Cortex of kidney (tissue), 1 donor: ENCODE results near the gene POPDC2.

Source experiments
- DNase-seq: peaks from one replicate; lab custom pipeline; 2025; lab: John Stamatoyannopoulos, UW

POPDC2 gene

GRCh38 chr3:119639494-119640350, 20.7 kb downstream of the POPDC2 start:
- DNase-seq, result no peak

- no peak for DNase-seq
Observed at GRCh38 chr3:119637679-119638477, 22.5 kb downstream of the POPDC2 start.

DNA sequence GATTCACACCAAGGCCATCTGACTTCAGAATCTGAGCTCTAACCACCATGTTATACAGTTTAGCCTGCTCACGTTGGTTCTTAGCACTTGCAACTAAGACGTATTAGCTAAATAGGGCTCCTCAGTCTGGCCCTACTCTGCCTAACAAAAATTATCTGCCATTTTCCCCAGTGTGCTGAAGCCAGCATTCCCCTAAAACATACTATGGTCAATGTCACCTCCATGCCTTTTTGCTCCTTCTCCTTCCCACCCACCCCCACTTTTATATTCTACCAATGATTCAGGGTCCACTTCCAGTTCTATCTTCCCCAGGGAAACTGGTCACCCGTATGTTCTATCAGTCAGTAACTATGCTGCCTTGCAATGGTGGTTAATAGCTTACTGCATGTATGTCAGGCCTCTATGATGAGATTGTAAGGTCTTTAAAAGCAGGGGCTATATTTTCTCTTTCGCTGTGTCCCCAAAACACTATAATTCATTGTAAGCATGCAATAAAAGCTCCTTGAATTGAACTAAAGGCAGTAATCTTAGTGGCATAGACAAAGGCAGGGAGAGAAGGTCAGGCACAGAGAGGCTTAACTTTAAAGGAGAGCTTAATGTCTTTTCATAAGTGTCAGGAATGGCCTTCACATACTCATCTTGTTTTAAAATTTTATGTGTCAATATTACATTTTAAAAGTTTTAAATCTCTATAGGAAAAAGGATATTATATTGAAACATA, 23.3 kb downstream of the POPDC2 start:
- DNase-seq, result no peak

DNA sequence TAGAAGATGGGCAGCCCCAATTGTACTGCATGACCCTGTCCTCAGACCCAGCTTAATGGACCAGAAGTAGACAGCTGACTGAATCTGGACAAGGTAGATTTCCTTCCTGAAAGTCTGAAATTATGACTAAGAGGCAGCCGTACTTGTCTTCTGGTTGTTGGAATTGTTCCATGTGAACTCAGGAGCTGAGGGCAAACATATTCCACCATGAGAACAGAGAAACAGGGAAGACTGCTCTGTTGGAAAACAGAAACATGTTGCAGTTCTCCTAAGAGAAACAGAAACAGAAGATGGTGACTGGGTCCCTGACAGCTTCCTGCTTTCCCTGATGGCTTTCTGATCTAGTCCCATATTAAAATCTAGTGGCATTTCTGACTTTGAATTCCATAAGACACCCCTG, 24.1 kb downstream of the POPDC2 start:
- no peak for DNase-seq

GRCh38 chr3:119635719-119636118, 24.7 kb downstream of the POPDC2 start:
- DNase-seq, result no peak

GRCh38 chr3:119632829-119633228, 27.6 kb downstream of the POPDC2 start:
- no peak for DNase-seq

DNA sequence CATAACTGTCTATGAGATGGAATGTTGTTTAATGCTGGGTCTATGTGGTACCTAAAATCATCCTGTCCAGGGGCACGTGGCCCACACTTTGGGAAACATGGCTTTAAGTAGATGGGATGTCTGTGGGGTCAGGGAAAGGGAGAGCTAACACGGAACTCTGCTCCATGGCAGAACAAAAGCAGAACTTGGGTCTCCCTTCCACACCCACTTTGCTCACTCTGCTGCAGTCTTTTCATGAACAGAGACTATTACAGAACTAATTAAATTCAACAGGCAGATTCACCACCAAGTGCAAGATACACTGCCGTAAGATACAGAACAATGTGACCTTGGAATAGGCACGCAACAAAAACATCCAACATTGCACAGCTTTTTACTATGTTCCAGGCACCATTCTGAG, 28.2 kb downstream of the POPDC2 start:
- DNase-seq, result no peak

DNA sequence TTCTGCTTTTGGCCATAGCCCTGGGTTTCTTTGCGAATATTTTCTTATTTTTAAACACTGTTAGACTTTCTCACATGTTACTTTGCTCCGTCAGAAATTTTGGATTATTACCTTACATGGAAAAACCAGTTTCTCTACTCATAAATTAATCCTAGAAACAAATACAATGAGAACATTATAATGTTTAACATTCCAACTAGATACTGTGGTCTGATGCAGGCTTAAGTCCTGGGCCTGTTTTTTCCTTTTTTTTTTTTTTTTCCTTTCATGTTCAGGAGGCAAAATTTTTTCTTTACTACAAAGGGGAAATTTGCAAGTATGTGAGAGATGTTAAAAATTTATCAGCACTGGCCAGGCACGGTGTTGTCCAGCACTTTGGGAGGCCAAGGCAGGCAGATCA, 28.9 kb downstream of the POPDC2 start:
- no peak for DNase-seq

DNA sequence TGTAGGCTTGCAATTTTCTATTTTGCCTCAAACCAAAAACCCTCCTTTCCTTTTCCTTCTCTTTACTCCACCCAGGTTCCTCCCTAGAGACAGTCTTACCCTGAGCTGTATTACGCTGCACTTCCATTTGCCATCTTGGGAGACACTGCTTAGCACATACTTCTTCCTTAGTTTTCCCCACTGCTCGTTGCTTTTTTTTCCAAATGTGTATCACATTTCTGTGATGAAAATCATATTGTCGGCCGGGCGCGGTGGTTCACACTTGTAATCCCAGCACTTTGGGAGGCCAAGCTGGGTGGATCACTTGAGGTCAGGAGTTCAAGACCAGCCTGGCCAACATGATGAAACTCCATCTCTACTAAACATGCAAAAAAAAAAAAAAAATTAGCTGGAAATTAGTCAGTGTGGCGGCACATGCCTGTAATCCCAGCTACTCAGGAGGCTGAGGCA, 29.5 kb downstream of the POPDC2 start:
- DNase-seq, result no peak

GRCh38 chr3:119630128-119630879, 30.1 kb downstream of the POPDC2 start:
- DNase-seq, result no peak

DNA sequence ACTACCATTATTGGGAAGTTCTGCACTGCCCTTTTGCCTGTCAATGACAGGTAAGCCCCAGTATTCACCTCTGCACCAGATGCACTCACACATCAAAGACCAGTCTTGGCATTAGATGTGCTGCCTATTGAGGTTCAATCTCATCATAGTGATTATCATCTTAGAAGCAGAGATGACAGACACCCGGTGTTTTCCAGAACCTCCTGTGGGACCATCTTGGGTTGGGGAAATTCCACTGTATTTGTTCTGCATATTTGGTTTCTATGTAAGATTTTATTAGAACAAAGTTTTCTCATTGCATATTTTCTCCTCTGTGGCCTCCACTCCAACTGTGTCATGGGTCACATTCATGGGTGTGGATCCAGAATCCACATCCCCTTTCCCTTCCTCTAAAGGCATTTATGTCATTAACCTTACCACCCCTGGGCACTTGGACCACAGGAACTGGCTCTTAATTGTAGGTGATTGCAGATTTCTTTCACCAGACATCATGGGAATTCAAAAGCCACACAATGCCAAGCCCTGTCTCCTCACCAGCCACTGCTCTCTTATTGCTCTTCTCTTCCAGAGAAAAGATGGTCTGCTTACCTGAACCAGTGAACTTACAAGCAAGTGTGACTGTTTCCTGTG, 31.5 kb downstream of the POPDC2 start:
- DNase-seq, result no peak

DNA sequence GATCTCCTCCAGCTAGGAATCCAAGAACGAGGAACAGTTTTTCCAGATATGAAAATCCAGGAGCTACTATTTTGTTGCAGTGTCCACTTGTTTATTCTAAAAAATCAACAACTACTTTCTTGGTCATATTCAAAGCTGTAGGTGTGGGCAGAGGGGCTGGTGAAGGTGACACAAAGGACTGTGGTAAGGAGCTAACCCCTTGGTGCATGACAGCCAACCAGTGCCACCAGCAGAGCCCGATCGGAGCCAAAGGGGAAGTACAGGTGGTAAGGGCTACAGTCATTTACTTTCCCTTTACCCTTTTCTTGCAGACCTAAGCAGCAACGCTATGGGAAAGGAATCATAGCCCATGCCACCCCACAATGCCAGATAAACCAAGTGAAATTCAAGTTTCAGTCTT, 32.0 kb downstream of the POPDC2 start:
- DNase-seq, result no peak

- DNase-seq, result no peak
Observed at GRCh38 chr3:119627461-119627860, 32.9 kb downstream of the POPDC2 start.

DNA sequence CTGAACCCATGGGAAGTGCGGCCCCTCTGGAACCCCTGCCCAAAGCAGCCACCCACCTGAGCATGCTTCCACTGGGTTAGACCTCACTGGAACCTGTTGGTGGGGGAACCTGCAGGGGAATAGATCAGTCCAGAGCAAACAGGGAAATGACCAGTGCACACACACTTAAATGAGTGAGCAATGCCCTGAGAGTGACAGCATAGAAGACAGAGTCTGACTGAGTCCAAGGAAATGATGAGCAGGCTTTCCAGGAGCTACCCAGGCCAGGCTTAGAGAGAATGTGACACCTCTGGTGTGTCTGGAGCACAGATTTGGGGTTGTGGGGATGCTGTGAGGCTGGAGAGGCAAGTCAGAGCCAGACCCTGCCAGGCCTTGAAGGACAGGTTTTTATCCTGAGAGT, 34.2 kb downstream of the POPDC2 start:
- no peak for DNase-seq

DNA sequence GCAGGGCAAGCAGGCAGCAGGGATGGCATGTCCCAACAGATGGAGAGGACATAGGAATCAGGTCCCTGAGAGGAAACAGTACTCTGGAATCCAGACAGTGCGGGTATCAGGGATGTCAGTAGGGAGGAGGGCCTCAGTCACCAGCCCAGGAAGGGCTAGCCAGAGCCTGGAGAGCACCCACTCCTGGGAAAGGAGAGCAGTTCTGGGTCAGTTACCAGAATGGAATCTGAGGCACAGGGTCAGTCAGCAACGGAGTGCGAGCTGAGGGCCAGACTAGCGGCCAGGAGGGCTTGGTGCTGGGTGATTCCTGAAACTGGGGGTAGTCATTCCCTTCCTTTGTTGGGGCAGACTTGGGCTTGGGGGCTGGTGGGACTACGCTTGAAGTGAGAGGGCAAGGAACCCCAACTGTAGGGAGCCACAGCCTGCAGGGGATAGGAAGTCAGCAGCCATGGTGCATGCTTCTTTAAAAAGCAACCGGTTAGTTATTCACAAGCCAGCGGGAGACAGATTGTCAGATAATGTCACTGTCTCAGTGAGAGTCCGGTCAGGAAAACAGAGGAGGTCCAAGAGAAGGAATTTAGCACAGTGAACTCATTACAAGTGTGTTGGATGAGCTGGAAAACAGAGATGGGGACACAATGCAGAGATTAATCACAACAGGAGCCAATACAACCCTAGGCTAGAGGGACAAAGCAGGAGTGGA, 34.8 kb downstream of the POPDC2 start:
- DNase-seq, result no peak

- no peak for DNase-seq
Observed at GRCh38 chr3:119624002-119624720, 36.2 kb downstream of the POPDC2 start.

- no peak for DNase-seq
Observed at GRCh38 chr3:119620899-119621298, 39.5 kb downstream of the POPDC2 start.

GRCh38 chr3:119619094-119619493, 41.3 kb downstream of the POPDC2 start:
- DNase-seq, result no peak

- DNase-seq, result no peak
Observed at GRCh38 chr3:119616056-119616455, 44.3 kb downstream of the POPDC2 start.

GRCh38 chr3:119613872-119614271, 46.5 kb downstream of the POPDC2 start:
- DNase-seq, result no peak
